ENCODE data around the gene CTU2. TPM values are rescaled to one million over a fixed set of nuclear protein-coding genes. Genes with fewer than 3 reads are reported as not detected.
A peak's percentile ranks its signal among the peaks of the same experiment; 100 is the strongest.

CTU2 gene
- total and polyA plus RNA-seq, 9 of the 15 experiments (the other 6 are each of a cell fraction or from before 2014, with no cell fraction given) = 1.3 to 105 (median 23.2) TPM

DNA sequence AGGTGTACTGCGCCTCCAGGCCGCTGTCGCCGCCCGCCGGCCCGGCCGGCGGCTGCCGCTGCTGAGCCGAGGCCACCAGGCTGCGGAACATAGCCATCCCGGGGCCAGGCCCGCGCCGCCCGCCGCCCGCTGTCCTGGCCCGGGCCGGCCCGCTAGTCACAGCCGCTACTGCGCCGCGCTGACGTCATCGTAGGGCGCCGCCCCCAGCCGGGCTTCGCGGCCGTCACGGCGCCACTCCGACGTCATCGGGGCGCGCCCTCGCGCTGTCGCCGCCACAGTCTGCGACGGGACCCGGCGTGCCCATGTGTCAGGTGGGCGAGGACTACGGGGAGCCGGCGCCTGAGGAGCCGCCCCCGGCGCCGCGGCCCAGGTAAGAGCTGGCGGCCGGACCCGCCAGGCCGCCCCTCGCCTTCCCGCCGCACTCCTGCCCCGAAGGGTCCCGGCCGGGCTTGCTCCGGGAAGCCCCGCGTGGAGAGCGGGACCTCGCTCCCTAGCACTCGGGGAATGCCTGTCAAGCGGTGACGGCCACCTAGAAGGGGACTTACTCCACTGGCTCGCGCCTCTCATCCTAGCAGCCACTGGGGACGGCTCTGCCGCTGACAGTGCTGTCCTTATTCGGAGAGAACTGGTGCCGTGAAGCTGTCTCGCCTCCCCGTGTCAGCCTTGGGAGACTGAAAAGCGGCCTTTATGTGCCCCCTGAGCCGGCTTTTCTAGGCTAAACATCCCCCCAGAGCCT lies at the start of gene CTU2, which contains the start of gene RNF166 (continued):
- TF ChIP-seq HNRNPK (IDR thresholded peaks at IDR 0.05; ENCODE audit: low read depth, low read length, poor library complexity, severe bottlenecking) = peak; percentile 68
- no peak for TF ChIP-seq POLR2H (tag; IDR thresholded peaks at IDR 0.05; ENCODE audit: low read depth)
- TF ChIP-seq NFRKB (IDR thresholded peaks at IDR 0.05; ENCODE audit: low read depth) = no peak
- TF ChIP-seq XRCC4 (IDR thresholded peaks at IDR 0.05; ENCODE audit: extremely low read depth, insufficient read depth, insufficient read length) = no peak
- TF ChIP-seq, protein P1, sequence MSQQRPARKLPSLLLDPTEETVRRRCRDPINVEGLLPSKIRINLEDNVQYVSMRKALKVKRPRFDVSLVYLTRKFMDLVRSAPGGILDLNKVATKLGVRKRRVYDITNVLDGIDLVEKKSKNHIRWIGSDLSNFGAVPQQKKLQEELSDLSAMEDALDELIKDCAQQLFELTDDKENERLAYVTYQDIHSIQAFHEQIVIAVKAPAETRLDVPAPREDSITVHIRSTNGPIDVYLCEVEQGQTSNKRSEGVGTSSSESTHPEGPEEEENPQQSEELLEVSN (IDR thresholded peaks at IDR 0.05; ENCODE audit: borderline replicate concordance in 1 of 2, extremely low read depth in 1 of 2, insufficient read depth in 1 of 2, insufficient read length in 1 of 2, low read depth in 1 of 2, low read length in 1 of 2, poor library complexity in 1 of 2, severe bottlenecking in 1 of 2) = peak; percentile 41 to 69
- no peak for TF ChIP-seq BACH1 (tag; IDR thresholded peaks at IDR 0.05)
- peak; percentile 100 for TF ChIP-seq SIN3A (IDR thresholded peaks at IDR 0.05; ENCODE audit: borderline replicate concordance in 2 of 2, control insufficient read depth in 1 of 2, low read depth in 2 of 2, low read length in 2 of 2)
- TF ChIP-seq, protein P2, sequence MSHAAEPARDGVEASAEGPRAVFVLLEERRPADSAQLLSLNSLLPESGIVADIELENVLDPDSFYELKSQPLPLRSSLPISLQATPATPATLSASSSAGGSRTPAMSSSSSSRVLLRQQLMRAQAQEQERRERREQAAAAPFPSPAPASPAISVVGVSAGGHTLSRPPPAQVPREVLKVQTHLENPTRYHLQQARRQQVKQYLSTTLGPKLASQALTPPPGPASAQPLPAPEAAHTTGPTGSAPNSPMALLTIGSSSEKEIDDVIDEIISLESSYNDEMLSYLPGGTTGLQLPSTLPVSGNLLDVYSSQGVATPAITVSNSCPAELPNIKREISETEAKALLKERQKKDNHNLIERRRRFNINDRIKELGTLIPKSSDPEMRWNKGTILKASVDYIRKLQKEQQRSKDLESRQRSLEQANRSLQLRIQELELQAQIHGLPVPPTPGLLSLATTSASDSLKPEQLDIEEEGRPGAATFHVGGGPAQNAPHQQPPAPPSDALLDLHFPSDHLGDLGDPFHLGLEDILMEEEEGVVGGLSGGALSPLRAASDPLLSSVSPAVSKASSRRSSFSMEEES (CRISPR knock-in tag; IDR thresholded peaks at IDR 0.05) = no peak
- TF ChIP-seq KDM2B (CRISPR knock-in tag; IDR thresholded peaks at IDR 0.05) = no peak
- TF ChIP-seq HDAC3 (IDR thresholded peaks at IDR 0.05; ENCODE audit: borderline replicate concordance, partially characterized antibody) = no peak
- peak; percentile 66 for TF ChIP-seq ZBTB17 (CRISPR knock-in tag; IDR thresholded peaks at IDR 0.05)
- TF ChIP-seq FUS (optimal IDR thresholded peaks at IDR 0.05; ENCODE audit: low read depth, low read length) = peak; percentile 88
- TF ChIP-seq, protein P3, sequence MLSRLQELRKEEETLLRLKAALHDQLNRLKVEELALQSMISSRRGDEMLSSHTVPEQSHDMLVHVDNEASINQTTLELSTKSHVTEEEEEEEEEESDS (CRISPR knock-in tag; IDR thresholded peaks at IDR 0.05) = no peak
- no peak for TF ChIP-seq ZNF507 (tag; conservative IDR thresholded peaks at IDR 0.05)
- peak; percentile 100 for TF ChIP-seq SAP30 (IDR thresholded peaks at IDR 0.05; ENCODE audit: borderline replicate concordance, insufficient read depth, low read depth, low read length, poor library complexity, severe bottlenecking)
- no peak for TF ChIP-seq ARHGAP35 (IDR thresholded peaks at IDR 0.05; ENCODE audit: partially characterized antibody)
- TF ChIP-seq SETDB1 (IDR thresholded peaks at IDR 0.05; ENCODE audit: low read length) = peak; percentile 59
- TF ChIP-seq YBX1 (IDR thresholded peaks at IDR 0.05) = no peak
- TF ChIP-seq, protein P4, sequence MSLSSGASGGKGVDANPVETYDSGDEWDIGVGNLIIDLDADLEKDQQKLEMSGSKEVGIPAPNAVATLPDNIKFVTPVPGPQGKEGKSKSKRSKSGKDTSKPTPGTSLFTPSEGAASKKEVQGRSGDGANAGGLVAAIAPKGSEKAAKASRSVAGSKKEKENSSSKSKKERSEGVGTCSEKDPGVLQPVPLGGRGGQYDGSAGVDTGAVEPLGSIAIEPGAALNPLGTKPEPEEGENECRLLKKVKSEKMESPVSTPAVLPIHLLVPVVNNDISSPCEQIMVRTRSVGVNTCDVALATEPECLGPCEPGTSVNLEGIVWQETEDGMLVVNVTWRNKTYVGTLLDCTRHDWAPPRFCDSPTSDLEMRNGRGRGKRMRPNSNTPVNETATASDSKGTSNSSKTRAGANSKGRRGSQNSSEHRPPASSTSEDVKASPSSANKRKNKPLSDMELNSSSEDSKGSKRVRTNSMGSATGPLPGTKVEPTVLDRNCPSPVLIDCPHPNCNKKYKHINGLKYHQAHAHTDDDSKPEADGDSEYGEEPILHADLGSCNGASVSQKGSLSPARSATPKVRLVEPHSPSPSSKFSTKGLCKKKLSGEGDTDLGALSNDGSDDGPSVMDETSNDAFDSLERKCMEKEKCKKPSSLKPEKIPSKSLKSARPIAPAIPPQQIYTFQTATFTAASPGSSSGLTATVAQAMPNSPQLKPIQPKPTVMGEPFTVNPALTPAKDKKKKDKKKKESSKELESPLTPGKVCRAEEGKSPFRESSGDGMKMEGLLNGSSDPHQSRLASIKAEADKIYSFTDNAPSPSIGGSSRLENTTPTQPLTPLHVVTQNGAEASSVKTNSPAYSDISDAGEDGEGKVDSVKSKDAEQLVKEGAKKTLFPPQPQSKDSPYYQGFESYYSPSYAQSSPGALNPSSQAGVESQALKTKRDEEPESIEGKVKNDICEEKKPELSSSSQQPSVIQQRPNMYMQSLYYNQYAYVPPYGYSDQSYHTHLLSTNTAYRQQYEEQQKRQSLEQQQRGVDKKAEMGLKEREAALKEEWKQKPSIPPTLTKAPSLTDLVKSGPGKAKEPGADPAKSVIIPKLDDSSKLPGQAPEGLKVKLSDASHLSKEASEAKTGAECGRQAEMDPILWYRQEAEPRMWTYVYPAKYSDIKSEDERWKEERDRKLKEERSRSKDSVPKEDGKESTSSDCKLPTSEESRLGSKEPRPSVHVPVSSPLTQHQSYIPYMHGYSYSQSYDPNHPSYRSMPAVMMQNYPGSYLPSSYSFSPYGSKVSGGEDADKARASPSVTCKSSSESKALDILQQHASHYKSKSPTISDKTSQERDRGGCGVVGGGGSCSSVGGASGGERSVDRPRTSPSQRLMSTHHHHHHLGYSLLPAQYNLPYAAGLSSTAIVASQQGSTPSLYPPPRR (CRISPR knock-in tag; IDR thresholded peaks at IDR 0.05; ENCODE audit: borderline replicate concordance) = 0 out of 2 replicates have a peak, but pooled peaks have one; percentile 44
